ENCODE results near the gene PTMS. TPM values are rescaled to one million over a fixed set of nuclear protein-coding genes. Genes with fewer than 3 reads are reported as not detected.

The PTMS gene
- total RNA-seq, 2 experiments from 2014 or later: 7.8 to 9.8 TPM

DNA sequence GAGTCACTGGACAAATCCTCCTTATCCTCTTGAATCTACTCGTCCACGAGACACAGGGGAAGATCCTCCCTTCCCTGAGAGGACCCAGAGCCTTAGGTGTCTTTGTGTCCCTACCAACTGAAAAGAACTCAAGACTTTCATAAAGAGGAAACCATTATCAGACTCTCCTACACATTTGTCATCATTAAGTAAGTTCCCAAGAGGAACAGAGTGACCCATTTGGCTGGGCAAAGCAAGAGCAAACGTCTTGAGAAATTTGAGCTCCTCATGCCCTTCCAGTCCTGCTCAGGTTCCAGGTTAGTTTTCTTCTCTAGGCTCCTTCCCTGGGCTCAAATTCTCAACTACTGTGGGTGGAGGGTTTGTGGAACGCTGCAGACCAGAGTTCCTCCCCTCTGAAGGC, 18.9 kb upstream of the PTMS start:
- peaks cover 19% of the 10 kb centered on the region for H3K4me1 ChIP-seq (ENCODE audit: insufficient read depth, low read length, poor library complexity, severe bottlenecking)
- peaks cover 4% of the 10 kb centered on the region; the same call in 1 of the 2 replicates for H3K79me2 ChIP-seq (ENCODE audit: insufficient read depth, low read depth, low read length)
- BruUV-seq (replicated peaks): no TSS peak
- H3K36me3 ChIP-seq (ENCODE audit: insufficient read depth, low read length): peaks cover 57% of the 10 kb centered on the region
- H3K9me3 ChIP-seq (ENCODE audit: low read length): no peaks in the 10 kb centered on the region
- no peak for DNase-seq (ENCODE audit: low spot score)
- no peaks in the 10 kb centered on the region for H3K9me2 ChIP-seq (ENCODE audit: insufficient read depth, low read length)
- H3K4me3 ChIP-seq (ENCODE audit: low read depth, low read length, poor library complexity, severe bottlenecking): no peak overlapping the region
- H3K27ac ChIP-seq (ENCODE audit: low read depth, low read length, poor library complexity, severe bottlenecking): no peak overlapping the region
- TF ChIP-seq, protein P1, sequence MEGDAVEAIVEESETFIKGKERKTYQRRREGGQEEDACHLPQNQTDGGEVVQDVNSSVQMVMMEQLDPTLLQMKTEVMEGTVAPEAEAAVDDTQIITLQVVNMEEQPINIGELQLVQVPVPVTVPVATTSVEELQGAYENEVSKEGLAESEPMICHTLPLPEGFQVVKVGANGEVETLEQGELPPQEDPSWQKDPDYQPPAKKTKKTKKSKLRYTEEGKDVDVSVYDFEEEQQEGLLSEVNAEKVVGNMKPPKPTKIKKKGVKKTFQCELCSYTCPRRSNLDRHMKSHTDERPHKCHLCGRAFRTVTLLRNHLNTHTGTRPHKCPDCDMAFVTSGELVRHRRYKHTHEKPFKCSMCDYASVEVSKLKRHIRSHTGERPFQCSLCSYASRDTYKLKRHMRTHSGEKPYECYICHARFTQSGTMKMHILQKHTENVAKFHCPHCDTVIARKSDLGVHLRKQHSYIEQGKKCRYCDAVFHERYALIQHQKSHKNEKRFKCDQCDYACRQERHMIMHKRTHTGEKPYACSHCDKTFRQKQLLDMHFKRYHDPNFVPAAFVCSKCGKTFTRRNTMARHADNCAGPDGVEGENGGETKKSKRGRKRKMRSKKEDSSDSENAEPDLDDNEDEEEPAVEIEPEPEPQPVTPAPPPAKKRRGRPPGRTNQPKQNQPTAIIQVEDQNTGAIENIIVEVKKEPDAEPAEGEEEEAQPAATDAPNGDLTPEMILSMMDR (conservative IDR thresholded peaks at IDR 0.05; ENCODE audit: low read length): no peak
- TF ChIP-seq EZH2phosphoT487 (IDR thresholded peaks at IDR 0.05; ENCODE audit: borderline replicate concordance, low read depth, low read length): no peak
- ChIA-PET CTCF (ENCODE audit: unreplicated experiment) (no interaction called here), POLR2A (interaction anchor here (0.7 kb wide), 1 partner anchor 97 kb away, joined by 3 read pairs; no protein-coding TSS in a partner anchor)
- intact Hi-C loops (cut with micrococcal nuclease; ENCODE audit: unreplicated experiment): no loop called here
- no peaks in the 10 kb centered on the region for H4K20me1 ChIP-seq (ENCODE audit: insufficient read depth, low read length)
- no peak overlapping the region for H2AFZ ChIP-seq (ENCODE audit: low read length)
- no peak overlapping the region for H3K4me2 ChIP-seq (ENCODE audit: low read length)

- H2AFZ ChIP-seq (ENCODE audit: low read length): no peak overlapping the region
- no peaks in the 10 kb centered on the region for H3K9me3 ChIP-seq (ENCODE audit: low read length)
- CTCF ChIA-PET (ENCODE audit: unreplicated experiment): no interaction called here
- no peaks in the 10 kb centered on the region for H4K20me1 ChIP-seq (ENCODE audit: insufficient read depth, low read length)
- no peaks in the 10 kb centered on the region for H3K9me2 ChIP-seq (ENCODE audit: insufficient read depth, low read length)
- intact Hi-C loops (cut with micrococcal nuclease; ENCODE audit: unreplicated experiment): no loop called here
- TF ChIP-seq EZH2phosphoT487 (IDR thresholded peaks at IDR 0.05; ENCODE audit: borderline replicate concordance, low read depth, low read length): no peak
- TF ChIP-seq, protein P1 (conservative IDR thresholded peaks at IDR 0.05; ENCODE audit: low read length): no peak
- H3K36me3 ChIP-seq (ENCODE audit: insufficient read depth, low read length): peaks cover 57% of the 10 kb centered on the region
- POLR2A ChIA-PET: no interaction called here
- BruUV-seq (replicated peaks): no TSS peak
- no peak for DNase-seq (ENCODE audit: low spot score)
- H3K79me2 ChIP-seq (ENCODE audit: insufficient read depth, low read depth, low read length): peaks cover 8% of the 10 kb centered on the region; the same call in 1 of the 2 replicates
- no peak overlapping the region for H3K4me3 ChIP-seq (ENCODE audit: low read depth, low read length, poor library complexity, severe bottlenecking)
- no peak overlapping the region for H3K4me2 ChIP-seq (ENCODE audit: low read length)
- no peak overlapping the region for H3K27ac ChIP-seq (ENCODE audit: low read depth, low read length, poor library complexity, severe bottlenecking)
- peaks cover 23% of the 10 kb centered on the region for H3K4me1 ChIP-seq (ENCODE audit: insufficient read depth, low read length, poor library complexity, severe bottlenecking)
Observed at GRCh38 chr12:6748761-6749160, 17.4 kb upstream of the PTMS start.

- TF ChIP-seq, protein P1 (conservative IDR thresholded peaks at IDR 0.05; ENCODE audit: low read length): no peak
- no peak for TF ChIP-seq EZH2phosphoT487 (IDR thresholded peaks at IDR 0.05; ENCODE audit: borderline replicate concordance, low read depth, low read length)
- Histone ChIP-seq H3K36me3 (ENCODE audit: insufficient read depth, low read length) (peaks cover 57% of the 10 kb centered on the region), H2AFZ (ENCODE audit: low read length) (no peak overlapping the region), H3K9me2 (ENCODE audit: insufficient read depth, low read length) (no peaks in the 10 kb centered on the region), H3K9me3 (ENCODE audit: low read length) (no peaks in the 10 kb centered on the region), H3K27ac (ENCODE audit: low read depth, low read length, poor library complexity, severe bottlenecking) (no peak overlapping the region), H3K4me2 (ENCODE audit: low read length) (no peak overlapping the region), H3K4me1 (ENCODE audit: insufficient read depth, low read length, poor library complexity, severe bottlenecking) (peaks cover 27% of the 10 kb centered on the region), H3K79me2 (ENCODE audit: insufficient read depth, low read depth, low read length) (peaks cover 8% of the 10 kb centered on the region; the same call in 1 of the 2 replicates), H4K20me1 (ENCODE audit: insufficient read depth, low read length) (no peaks in the 10 kb centered on the region), H3K4me3 (ENCODE audit: low read depth, low read length, poor library complexity, severe bottlenecking) (no peak overlapping the region)
- no peak for DNase-seq (ENCODE audit: low spot score)
- ChIA-PET POLR2A (no interaction called here), CTCF (ENCODE audit: unreplicated experiment) (no interaction called here)
- intact Hi-C loops (cut with micrococcal nuclease; ENCODE audit: unreplicated experiment): no loop called here
- BruUV-seq (replicated peaks): no TSS peak
Observed at GRCh38 chr12:6750506-6750905, 15.7 kb upstream of the PTMS start.
